Upper lobe of left lung (tissue), 4 donors: ENCODE measurements around the gene TBC1D9.

ENCODE experiments used
- CTCF ChIP-seq, 6 experiments: fragments of 450-650 bp in 4 of 6; fragments of 200-600 bp in 2 of 6; sonication (generic) in 2 of 6; IDR thresholded peaks; one replicate each; pipeline ENCODE4 v1.5.1; 2016 to 2019; ENCODE audit warnings: antibody characterized with exemption in 6 of 6
- POLR2A ChIP-seq, 4 donors: fragments of 450-650 bp; IDR thresholded peaks; one replicate each; pipeline ENCODE4 v1.5.1; 2016 to 2017; ENCODE audit warnings: antibody characterized with exemption in 4 of 4, mild to moderate bottlenecking in 2 of 4
- POLR2AphosphoS5 ChIP-seq, 2 donors: sonication (generic); formaldehyde crosslinking; IDR thresholded peaks; one replicate each; pipeline ENCODE4 v1.5.1; 2017; ENCODE audit warnings: antibody characterized with exemption in 2 of 2

- TF ChIP-seq CTCF (IDR thresholded peaks at IDR 0.05), result no peak
- TF ChIP-seq POLR2A (IDR thresholded peaks at IDR 0.05), result no peak
- TF ChIP-seq POLR2AphosphoS5 (IDR thresholded peaks at IDR 0.05), result no peak
These were observed 37.2 kb downstream of the TBC1D9 start for GRCh38 chr4:140719022-140719421.
